GM19324 (cell line): Measurements from ENCODE around the gene TSEN2.
"Not testable (repeated sequence)": the region's sequence is repeated elsewhere in the genome, so short reads cannot be mapped to it uniquely, and the experiment has no call there.

Experiments
- ATAC-seq: cut with Tn5 transposase; IDR thresholded peaks from one replicate; pipeline ENCODE4 v1.9.1; 2021; ENCODE audit warnings: mild to moderate bottlenecking, moderate library complexity; ENCODE audit not compliant: unreplicated experiment, low FRiP score

Gene TSEN2

GRCh38 chr3:12470680-12471079, 13.6 kb upstream of the TSEN2 start:
- no peak for ATAC-seq

GRCh38 chr3:12471241-12471640, 13.0 kb upstream of the TSEN2 start:
- ATAC-seq = no peak

- ATAC-seq = no peak
These were observed 12.2 kb upstream of the TSEN2 start for GRCh38 chr3:12472000-12472610.

GRCh38 chr3:12472796-12473195, 11.5 kb upstream of the TSEN2 start:
- no peak for ATAC-seq

GRCh38 chr3:12473511-12473910, 10.8 kb upstream of the TSEN2 start:
- no peak for ATAC-seq

- ATAC-seq = no peak
These were observed 7.9 kb upstream of the TSEN2 start for GRCh38 chr3:12476238-12476897.

- ATAC-seq = no peak
These were observed 7.0 kb upstream of the TSEN2 start for GRCh38 chr3:12477256-12477655.

- no peak for ATAC-seq
These were observed 6.0 kb upstream of the TSEN2 start for GRCh38 chr3:12478326-12478725.

GRCh38 chr3:12479198-12479597, 5.1 kb upstream of the TSEN2 start:
- not testable (repeated sequence) for ATAC-seq

GRCh38 chr3:12479919-12480427, 4.3 kb upstream of the TSEN2 start:
- no peak for ATAC-seq

- ATAC-seq = no peak
These were observed 870 bp upstream of the TSEN2 start for GRCh38 chr3:12483410-12483809.

GRCh38 chr3:12483872-12484197, 445 bp upstream of the TSEN2 start:
- ATAC-seq = no peak

GRCh38 chr3:12484983-12485327, 675 bp downstream of the TSEN2 start:
- ATAC-seq = no peak

GRCh38 chr3:12486001-12486400, 1.7 kb downstream of the TSEN2 start:
- ATAC-seq = no peak

GRCh38 chr3:12486916-12487315, 2.6 kb downstream of the TSEN2 start:
- ATAC-seq = no peak

GRCh38 chr3:12487336-12487735, 3.1 kb downstream of the TSEN2 start:
- no peak for ATAC-seq

- ATAC-seq = no peak
These were observed 3.5 kb downstream of the TSEN2 start for GRCh38 chr3:12487786-12488185.

- ATAC-seq = no peak
These were observed 5.1 kb downstream of the TSEN2 start for GRCh38 chr3:12489368-12489767.

GRCh38 chr3:12489832-12490231, 5.6 kb downstream of the TSEN2 start:
- no peak for ATAC-seq

- ATAC-seq = no peak
These were observed 6.3 kb downstream of the TSEN2 start for GRCh38 chr3:12490547-12490946.

GRCh38 chr3:12495749-12496452, 11.6 kb downstream of the TSEN2 start:
- ATAC-seq = no peak

- ATAC-seq = no peak
These were observed 12.1 kb downstream of the TSEN2 start for GRCh38 chr3:12496453-12496761.
